Spleen (tissue), 7 donors: ENCODE data around the gene RGS1.

Experiments used
- POLR2A ChIP-seq, 3 donors: fragments of 450-650 bp; IDR thresholded peaks; one replicate each; pipeline ENCODE4 v1.5.1; 2017; ENCODE audit warnings: antibody characterized with exemption in 3 of 3, mild to moderate bottlenecking in 1 of 3
- TF ChIP-seq, protein P1 (sequence below), 11 experiments: fragments of 200-600 bp in 7 of 11; fragments of 450-650 bp in 4 of 11; sonication (generic) in 4 of 11; IDR thresholded peaks in 8 of 11; conservative IDR thresholded peaks in 3 of 11; 1 replicate in 7 of 11; 2 replicates in 4 of 11; pipeline versions ENCODE4 v1.4.0 to v1.8.0; 2016 to 2021; ENCODE audit warnings: antibody characterized with exemption in 11 of 11, inconsistent platforms in 4 of 11, mild to moderate bottlenecking in 1 of 11
- donor health status: DM: no; HTN: no; CAD: no; lungs with moderate emphysema.
- donor health status: DM: no; HTN: no; CAD: no.
- donor health status: DM: no; HTN: no; CAD: no.

GRCh38 chr1:192578144-192578909 is 2.8 kb downstream of the RGS1 start:
- TF ChIP-seq, protein P1, sequence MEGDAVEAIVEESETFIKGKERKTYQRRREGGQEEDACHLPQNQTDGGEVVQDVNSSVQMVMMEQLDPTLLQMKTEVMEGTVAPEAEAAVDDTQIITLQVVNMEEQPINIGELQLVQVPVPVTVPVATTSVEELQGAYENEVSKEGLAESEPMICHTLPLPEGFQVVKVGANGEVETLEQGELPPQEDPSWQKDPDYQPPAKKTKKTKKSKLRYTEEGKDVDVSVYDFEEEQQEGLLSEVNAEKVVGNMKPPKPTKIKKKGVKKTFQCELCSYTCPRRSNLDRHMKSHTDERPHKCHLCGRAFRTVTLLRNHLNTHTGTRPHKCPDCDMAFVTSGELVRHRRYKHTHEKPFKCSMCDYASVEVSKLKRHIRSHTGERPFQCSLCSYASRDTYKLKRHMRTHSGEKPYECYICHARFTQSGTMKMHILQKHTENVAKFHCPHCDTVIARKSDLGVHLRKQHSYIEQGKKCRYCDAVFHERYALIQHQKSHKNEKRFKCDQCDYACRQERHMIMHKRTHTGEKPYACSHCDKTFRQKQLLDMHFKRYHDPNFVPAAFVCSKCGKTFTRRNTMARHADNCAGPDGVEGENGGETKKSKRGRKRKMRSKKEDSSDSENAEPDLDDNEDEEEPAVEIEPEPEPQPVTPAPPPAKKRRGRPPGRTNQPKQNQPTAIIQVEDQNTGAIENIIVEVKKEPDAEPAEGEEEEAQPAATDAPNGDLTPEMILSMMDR (IDR thresholded peaks at IDR 0.05 in 8 of 11, conservative IDR thresholded peaks at IDR 0.05 in 3 of 11), result no peak
- TF ChIP-seq POLR2A (IDR thresholded peaks at IDR 0.05), result no peak
